ENCODE measurements around the gene DNAH3.

DNA sequence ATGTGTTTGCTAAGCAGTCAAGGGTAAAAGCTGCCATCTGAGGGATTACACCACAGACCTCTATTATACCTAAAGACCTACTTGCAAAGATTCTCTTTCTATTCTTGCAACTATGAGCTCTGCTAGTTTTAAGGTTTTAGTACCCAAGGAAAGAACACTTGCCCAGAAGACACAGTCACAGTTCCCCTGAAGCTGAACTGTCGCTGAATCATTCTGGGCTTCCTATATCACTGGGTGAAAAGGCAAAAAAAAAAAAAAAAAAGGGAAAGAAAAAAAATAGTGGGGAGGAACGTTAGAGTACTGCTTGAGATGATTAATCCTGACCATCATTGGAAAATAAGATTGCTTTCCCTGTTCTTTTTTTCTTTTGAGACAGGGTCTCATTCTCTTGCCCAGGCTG is 212.2 kb downstream of the DNAH3 start:
- TF ChIP-seq, protein P1, sequence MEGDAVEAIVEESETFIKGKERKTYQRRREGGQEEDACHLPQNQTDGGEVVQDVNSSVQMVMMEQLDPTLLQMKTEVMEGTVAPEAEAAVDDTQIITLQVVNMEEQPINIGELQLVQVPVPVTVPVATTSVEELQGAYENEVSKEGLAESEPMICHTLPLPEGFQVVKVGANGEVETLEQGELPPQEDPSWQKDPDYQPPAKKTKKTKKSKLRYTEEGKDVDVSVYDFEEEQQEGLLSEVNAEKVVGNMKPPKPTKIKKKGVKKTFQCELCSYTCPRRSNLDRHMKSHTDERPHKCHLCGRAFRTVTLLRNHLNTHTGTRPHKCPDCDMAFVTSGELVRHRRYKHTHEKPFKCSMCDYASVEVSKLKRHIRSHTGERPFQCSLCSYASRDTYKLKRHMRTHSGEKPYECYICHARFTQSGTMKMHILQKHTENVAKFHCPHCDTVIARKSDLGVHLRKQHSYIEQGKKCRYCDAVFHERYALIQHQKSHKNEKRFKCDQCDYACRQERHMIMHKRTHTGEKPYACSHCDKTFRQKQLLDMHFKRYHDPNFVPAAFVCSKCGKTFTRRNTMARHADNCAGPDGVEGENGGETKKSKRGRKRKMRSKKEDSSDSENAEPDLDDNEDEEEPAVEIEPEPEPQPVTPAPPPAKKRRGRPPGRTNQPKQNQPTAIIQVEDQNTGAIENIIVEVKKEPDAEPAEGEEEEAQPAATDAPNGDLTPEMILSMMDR (IDR thresholded peaks at IDR 0.05; ENCODE audit: low read length): no peak
- TF ChIP-seq EZH2phosphoT487 (IDR thresholded peaks at IDR 0.05; ENCODE audit: low read length) (no peak), EZH2 (optimal IDR thresholded peaks at IDR 0.05; ENCODE audit: low read depth, low read length) (no peak)
